Activated CD4-positive, alpha-beta T cell treated with anti-CD3 and anti-CD28 coated beads for 4 hours (primary cell): ENCODE measurements around the gene LTA4H.

ENCODE experiments used
- DNase-seq, 2 donors: peaks; one replicate each; pipeline ENCODE4 v3.0.0-alpha.2; 2020

LTA4H gene

GRCh38 chr12:96033549-96034389 lies 1.6 kb downstream of the LTA4H start:
- DNase-seq: no peak

- DNase-seq: no peak
These were observed 5.6 kb downstream of the LTA4H start for GRCh38 chr12:96029826-96030225.

GRCh38 chr12:96028538-96028937 lies 6.8 kb downstream of the LTA4H start:
- no peak for DNase-seq

DNA sequence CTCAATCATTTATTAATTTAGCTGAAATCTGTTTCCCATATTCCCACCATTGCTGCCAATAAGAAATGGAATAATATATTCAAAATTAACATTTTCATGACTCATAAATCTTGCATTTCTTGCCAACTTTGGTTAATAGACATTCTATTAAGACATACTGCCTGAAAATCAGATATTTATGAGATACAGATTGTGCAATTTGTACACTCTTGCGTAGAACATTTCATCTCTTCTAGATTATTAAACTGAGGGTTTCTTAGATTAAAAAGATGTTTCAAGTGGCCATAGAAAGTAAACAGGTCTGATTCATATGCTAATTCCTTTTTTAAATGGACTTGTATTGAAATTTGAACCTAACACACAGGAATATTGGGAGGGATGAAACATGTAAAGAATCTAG lies 9.1 kb downstream of the LTA4H start:
- no peak for DNase-seq

DNA sequence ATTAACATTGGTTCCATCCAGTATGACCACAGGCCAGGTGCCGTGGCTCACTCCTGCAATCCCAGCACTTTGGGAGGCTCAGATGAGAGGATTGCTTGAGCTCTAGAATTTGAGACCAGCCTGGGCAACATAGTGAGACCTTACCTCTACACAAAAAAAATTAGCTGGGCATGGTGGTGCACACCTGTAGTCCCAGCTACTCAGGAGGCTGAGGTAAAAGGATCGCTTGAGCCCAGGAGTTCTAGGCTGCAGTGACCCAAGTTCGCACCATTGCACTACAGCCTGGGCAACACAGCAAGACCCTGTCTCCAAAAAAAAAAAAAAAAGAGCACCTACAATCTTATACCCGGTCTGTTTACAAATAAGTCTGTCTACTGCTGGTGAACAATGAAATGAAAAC lies 9.9 kb downstream of the LTA4H start:
- no peak for DNase-seq

GRCh38 chr12:96020314-96021003 lies 14.9 kb downstream of the LTA4H start:
- DNase-seq: no peak

- no peak for DNase-seq
These were observed 19.7 kb downstream of the LTA4H start for GRCh38 chr12:96015672-96016071.

DNA sequence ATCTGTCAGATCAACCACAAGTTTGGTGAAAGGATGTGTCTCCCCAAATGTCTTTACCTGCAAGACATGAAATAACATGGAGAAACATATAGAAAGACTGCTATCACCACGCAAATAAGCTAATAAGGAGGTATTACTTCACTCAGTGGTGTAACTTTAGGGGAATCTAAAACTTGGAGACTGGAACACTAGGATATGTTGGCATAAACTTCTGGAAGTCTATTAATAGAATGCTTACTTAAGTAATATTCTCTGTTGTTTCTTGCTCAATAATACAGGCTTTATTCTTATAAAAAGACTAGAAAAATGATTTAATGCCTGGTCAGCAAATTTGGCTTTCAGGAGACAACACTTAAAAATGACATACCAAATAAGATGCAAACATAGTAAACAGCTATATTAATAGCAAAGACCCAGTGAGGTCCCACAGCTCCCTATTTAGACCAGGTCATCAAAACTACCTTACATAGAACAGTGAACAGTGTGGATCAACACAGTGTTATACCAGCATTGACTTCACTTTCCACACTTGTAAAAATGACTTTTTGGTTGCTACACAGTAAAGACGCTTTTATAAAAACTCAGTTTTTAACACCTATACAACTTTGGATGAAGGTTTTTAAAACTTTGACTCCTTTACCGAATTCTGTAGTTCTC lies 20.3 kb downstream of the LTA4H start:
- no peak for DNase-seq

DNA sequence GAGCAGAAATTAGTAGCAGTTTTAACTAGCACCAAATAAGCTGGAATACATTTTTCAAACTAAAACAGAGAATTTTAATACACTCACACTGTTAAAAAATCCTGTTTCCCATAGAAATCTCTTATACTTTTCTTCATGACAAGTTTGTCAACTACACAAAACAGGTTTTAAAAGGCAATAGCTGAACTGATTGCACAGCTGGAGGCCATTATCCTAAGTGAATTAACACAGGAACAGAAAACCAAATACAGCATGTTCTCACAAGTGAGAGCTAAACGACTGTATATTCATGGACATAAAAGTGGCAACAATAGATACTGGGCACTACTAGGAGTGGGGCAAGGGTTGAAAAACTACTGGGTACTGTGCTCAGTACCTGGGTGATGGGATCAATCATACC lies 27.7 kb downstream of the LTA4H start:
- DNase-seq: no peak

DNA sequence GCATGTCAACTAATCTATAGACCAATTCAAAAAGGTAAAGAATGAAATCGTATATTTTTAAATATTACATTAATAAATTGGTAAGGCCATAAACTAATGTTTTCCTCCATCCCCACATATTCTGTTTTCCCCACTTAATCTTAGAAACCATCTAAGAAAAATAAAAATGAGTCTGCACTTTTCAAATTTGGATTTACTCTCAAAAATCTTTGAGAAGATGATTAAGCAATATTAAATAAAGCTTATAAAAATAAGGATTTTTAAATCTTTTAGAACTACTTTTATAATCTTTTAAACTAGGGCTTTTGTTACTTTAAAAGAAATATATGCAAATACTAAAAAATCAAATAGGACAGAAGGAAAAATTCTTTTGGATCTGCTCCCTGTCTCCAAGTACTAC lies 28.7 kb downstream of the LTA4H start:
- no peak for DNase-seq

DNA sequence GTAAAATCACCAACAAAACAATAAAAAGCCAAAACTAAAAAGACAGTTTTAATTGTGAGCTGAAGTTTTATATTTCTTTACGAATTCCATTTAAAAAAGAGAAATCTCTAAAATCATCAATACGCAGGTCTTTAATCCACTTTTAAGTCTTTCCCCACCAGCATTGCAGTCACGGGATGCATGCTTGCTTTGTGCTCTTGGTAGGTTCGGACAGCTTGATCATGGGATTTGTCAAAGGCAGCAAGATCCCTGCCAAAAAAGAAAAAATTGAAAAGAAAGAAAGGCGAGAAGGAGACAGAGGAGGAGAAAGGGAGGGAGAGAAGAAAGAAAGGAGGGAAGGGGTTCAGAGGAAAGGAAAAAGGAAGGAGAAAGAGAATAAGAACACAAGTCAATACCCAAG lies 34.5 kb downstream of the LTA4H start:
- no peak for DNase-seq

DNA sequence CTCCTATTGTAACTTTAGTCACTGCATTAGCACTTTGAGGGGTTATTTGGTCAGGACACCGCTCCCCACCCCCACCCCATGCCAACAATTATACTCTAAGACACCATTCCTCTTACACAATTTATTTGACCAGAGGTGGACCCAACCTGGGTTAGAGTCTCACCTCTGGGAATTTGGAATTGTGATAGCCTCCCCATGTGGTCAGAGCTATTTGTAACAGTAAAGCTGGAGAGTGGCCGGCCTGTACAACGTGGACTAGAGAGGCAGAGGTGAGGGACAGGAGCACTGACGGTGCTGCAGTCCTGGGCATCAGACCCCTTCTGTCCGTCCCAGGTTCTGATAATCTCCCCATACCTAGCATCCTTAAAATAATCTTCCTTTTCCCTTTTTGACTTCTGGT lies 35.9 kb downstream of the LTA4H start:
- DNase-seq: no peak

DNA sequence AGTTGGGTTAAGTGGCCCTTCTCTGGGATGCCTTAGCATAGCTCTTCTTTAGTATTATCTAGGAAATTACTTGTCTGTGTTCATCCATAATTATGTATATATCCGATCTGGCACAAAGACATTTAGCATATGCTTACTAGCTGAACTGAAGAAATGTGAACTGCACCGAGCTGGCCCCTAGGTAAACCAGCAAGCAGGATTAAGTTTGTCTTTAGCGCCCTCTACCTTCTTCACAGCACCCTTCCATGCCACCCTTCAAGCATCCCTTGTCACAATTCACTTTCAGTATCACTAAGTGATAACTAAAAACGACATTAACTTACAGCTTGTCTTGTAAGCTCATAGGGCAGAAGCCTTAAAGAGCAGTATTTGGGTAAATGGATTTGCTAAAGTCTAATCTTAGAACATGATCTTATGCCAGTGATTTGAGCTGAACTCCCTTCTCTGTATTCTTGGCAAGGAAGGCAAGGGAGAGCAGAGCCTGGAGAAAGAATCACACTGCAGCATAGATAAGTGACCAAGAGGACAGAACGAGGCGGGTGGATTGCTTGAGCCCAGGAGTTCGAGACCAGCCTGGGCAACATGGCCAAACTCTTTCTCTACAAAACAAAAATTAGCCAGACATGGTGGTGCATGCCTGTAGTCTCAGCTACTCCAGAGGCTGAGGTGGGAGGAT lies 36.6 kb downstream of the LTA4H start:
- DNase-seq: peak; percentile 31 to 38

DNA sequence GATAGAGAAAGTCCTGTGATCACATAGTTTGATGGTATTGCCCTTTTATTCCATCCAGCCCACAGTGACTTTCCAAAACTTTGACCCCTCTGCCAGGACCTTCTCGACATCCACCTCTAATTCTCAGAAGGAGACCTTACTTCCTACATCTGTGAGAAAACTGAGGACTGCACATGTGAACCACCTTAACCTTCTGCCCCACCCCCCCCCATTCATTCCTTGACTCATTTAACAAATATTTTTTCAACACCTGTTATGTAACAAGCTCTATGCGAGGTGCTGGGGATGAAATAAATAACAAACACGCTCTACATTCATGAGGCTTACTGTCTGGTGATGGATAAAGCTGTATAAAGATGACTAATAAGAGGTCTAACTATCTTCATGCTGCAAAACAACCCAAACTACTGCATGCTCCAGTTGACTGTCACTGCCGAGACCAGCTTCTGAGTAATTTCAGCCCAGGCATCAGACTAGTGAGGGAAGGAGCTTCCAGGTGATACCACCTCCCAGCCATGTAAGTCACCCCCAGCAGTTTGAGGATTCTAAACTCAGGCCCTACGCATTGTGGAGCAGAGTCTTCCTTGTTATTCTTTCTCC lies 37.4 kb downstream of the LTA4H start:
- no peak for DNase-seq

- DNase-seq: no peak
These were observed 38.1 kb downstream of the LTA4H start for GRCh38 chr12:95997276-95997675.

DNA sequence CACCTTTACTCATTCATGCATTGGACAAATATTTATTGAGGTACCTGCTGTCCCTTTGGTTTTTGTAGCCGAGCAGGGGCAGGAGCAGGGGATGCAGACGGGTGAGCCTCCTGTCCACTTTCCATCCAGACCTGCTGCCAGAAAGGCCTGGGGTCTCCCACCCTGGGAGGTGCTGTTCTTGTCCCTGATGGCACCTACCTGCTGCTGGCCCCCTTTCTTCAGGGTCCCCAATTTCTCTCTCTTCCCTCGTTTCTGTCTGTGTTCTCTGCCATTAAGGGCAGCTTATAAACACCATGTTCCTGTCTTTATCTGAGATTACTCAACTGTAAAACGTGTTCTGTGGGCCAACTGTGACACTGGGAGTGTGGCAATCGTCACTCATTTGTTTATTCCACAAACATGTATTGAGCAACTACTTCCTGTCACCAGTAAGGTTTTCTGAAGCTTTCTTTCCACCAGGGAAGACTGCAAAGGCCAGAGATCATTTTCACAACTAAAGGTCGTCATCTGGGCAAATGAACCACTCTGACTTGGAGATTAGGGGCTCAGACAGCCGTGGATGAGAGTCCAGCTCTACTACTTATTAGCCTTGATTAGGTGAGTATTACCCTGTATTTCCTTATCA lies 39.2 kb downstream of the LTA4H start, which contains the start of gene HAL:
Gene HAL, minus strand, starts transcription at position 311 of the 625 bp plus-strand sequence. CDS start 434 bp downstream, outside the sequence.
- DNase-seq: no peak

DNA sequence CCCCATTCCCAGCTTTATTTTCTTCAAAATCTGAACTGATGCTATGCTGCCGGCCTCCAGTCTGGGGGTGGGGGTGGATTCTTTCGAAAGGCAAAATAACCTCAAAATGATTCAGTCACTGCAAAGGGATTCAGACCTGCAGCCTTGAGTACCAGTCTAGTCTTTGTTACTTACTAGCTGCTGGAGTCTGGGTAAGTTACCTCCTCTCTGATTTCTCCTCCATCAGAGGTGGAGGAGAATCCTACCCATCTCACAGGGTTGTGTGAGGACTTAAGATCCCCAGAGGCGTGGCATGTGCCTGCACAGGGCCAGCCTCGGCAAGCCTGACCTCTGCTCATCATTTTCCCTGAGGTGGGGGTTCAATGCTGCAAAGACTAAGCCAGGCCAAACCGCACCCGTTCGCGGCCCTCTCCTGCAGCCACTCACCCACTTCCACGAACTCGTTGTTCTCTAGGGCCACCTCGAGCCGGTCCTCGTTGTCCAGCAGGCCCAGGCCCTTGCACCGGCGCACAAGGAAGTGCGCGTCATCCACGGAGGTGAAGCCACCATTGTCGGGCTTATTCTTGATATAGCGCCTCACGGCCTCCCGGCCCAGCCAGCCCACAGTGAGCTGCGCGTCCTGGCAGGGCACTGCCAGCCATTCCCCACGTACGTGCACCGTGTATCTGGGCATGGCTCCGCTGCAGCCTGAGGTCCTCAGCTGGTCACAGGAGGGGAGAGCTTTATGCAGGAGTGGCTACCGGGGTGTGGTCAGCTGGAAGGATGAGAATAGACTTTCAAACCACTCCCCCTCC lies 40.0 kb downstream of the LTA4H start:
- DNase-seq: no peak

DNA sequence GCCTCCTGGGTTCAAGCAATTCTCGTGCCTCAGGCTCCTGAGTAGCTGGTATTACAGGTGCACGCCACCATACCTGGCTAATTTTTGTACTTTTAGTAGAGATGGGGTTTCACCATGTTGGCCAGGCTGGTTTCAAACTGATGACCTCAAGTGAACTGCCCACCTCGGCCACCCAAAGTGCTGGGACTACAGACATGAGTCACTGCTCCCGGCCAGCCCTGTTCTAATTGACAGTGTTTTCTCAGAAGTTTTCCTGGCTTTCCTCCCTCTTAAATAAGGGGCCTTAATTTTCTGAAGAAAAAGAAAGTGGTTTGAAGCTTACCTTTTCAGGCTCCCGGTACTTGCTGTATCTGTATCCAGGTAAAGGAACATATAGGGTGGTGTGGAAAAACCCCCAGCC lies 40.9 kb downstream of the LTA4H start:
- no peak for DNase-seq

DNA sequence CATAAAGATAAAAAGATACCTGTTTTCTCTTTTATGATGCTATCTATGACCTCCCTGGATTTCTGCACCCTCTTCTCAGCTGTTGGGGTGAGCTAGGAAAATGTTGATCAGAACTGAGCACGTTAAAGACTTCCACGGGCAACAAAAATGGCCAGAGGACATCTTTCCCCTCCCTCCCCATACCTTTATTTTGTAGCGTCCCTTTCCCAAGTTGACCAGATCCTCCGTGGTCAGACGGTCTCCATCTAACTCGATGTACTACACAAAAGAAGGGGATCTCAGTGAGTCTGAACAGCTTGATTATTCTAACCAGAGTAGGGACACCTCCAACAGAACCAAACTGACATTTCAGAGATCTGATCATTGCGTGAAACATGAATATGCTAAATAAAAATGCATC lies 41.5 kb downstream of the LTA4H start:
- DNase-seq: no peak

DNA sequence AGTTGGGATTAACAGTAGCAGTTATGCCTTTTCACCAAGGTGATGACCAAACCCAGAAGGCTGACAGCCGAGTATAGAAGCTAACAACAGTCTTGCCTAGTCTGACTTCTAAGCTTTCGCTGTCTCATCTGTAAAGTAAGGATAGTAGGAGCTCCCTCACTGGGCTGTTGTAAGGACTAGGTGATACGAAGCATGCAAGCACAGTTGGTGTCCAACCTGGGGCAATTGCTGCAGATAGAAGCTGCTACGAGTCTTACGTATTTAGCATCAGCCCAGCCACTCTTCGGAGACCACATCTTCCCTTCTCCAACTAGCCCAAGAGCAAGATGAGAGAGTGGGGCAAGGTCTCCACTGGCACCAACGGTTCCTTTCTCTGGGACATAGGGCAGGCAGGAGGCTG lies 45.3 kb downstream of the LTA4H start:
- no peak for DNase-seq

DNA sequence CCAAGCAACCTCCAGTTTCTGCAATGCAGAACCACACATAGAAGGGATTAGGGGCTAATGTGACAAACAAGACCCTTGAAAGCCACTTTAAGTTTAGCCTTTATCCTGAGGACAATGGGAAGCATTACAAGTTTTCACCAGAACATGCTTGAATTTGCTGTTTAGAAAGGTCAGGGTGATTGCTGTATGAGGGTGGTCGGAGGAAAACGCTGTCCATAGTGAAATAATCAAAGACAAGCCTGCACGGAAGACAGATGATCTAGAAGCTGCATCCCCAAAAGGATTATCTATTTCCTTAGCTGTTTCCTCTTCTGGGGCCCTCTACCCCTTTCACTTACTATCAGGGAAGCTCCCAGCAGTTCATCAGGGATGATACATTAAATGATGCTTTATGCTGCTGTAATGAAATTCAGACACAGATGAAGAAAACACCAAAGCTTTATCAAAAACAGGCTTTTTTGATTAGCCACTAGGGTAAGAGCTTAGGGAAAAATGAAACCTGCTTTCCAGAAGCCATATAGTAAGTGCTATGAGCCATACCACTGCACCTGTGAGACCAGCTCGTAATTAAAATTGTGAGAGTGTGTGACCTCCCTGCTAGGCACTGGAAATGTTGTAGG lies 45.8 kb downstream of the LTA4H start:
- no peak for DNase-seq
